Raji (cell line): ENCODE results near the gene UROC1.

Source experiments
- POLR2A ChIP-seq: IDR thresholded peaks from 2 replicates; pipeline ENCODE4 v1.6.1; 2011; ENCODE audit warnings: low read depth, low read length, control low read depth; ENCODE audit not compliant: insufficient read depth

The UROC1 gene

GRCh38 chr3:126499401-126499800, 18.2 kb downstream of the UROC1 start:
- TF ChIP-seq POLR2A, result no peak

- no peak for TF ChIP-seq POLR2A
Observed at GRCh38 chr3:126498929-126499328, 18.6 kb downstream of the UROC1 start.

GRCh38 chr3:126498461-126498860, 19.1 kb downstream of the UROC1 start:
- no peak for TF ChIP-seq POLR2A

- no peak for TF ChIP-seq POLR2A
Observed at GRCh38 chr3:126497956-126498355, 19.6 kb downstream of the UROC1 start.

GRCh38 chr3:126496894-126497850, 20.4 kb downstream of the UROC1 start:
- no peak for TF ChIP-seq POLR2A

- TF ChIP-seq POLR2A, result no peak
Observed at GRCh38 chr3:126495786-126496185, 21.8 kb downstream of the UROC1 start.

GRCh38 chr3:126494970-126495230, 22.7 kb downstream of the UROC1 start:
- no peak for TF ChIP-seq POLR2A

GRCh38 chr3:126494204-126494969, 23.2 kb downstream of the UROC1 start:
- TF ChIP-seq POLR2A, result no peak

- TF ChIP-seq POLR2A, result no peak
Observed at GRCh38 chr3:126493739-126494138, 23.8 kb downstream of the UROC1 start.

GRCh38 chr3:126493051-126493450, 24.5 kb downstream of the UROC1 start:
- no peak for TF ChIP-seq POLR2A

GRCh38 chr3:126491221-126492013, 26.2 kb downstream of the UROC1 start:
- no peak for TF ChIP-seq POLR2A

GRCh38 chr3:126490619-126491018, 27.0 kb downstream of the UROC1 start:
- TF ChIP-seq POLR2A, result no peak

- TF ChIP-seq POLR2A, result no peak
Observed at GRCh38 chr3:126488886-126489569, 28.5 kb downstream of the UROC1 start.

- no peak for TF ChIP-seq POLR2A
Observed at GRCh38 chr3:126488185-126488584, 29.4 kb downstream of the UROC1 start.
